WTC11 (cell line): Measurements from ENCODE around the gene KIF27. TPM values are rescaled to one million over a fixed set of nuclear protein-coding genes. Genes with fewer than 3 reads are reported as not detected.

Experiments
- ATAC-seq: fragments of 200-7000 bp; cut with Tn5 transposase; 2 replicates; pipeline ENCODE4 v1.10.0; 2021; ENCODE audit warnings: mild to moderate bottlenecking, moderate library complexity
- CTCF ChIA-PET: fragments of 300-600 bp; sonication (Branson Sonifier 250); formaldehyde crosslinking; loops from one replicate; lab custom pipeline; 2021; ENCODE audit warnings: antibody characterized with exemption; lab: Charles Lee
- POLR2A ChIA-PET: fragments of 350-600 bp; sonication (Branson Sonifier 250); formaldehyde crosslinking; loops from one replicate; lab custom pipeline; 2021; ENCODE audit warnings: antibody characterized with exemption; lab: Charles Lee
- DNase-seq: peaks from one replicate; pipeline ENCODE4 v3.0.0; 2021; ENCODE audit warnings: low spot score
- H3K27ac Mint-ChIP-seq: 2 replicates; pipeline ENCODE4 v1.8.0; 2021; ENCODE audit warnings: mixed read lengths
- H3K27me3 Mint-ChIP-seq: 2 replicates; pipeline ENCODE4 v1.8.0; 2021; ENCODE audit warnings: low read depth, mild to moderate bottlenecking, moderate library complexity, mixed read lengths
- H3K36me3 Mint-ChIP-seq: 2 replicates; pipeline ENCODE4 v1.8.0; 2021; ENCODE audit warnings: mixed read lengths
- H3K4me1 Mint-ChIP-seq: 2 replicates; pipeline ENCODE4 v1.8.0; 2022; ENCODE audit warnings: mixed read lengths
- H3K4me3 Mint-ChIP-seq: 2 replicates; pipeline ENCODE4 v1.8.0; 2021; ENCODE audit warnings: mild to moderate bottlenecking, moderate library complexity, mixed read lengths
- H3K9me3 Mint-ChIP-seq: 2 replicates; pipeline ENCODE4 v1.8.0; 2021; ENCODE audit warnings: mixed read lengths
- ATF6 ChIP-seq: sonication (generic); formaldehyde crosslinking; IDR thresholded peaks from 2 replicates; pipeline ENCODE4 v1.8.1; 2023; ENCODE audit warnings: mild to moderate bottlenecking, missing genetic modification reagents
- CDX4 ChIP-seq: fragments of 250-450 bp; sonication (Bioruptor Pico); IDR thresholded peaks from 2 replicates; pipeline ENCODE4 v1.9.0; 2021; ENCODE audit warnings: moderate library complexity, mild to moderate bottlenecking, inconsistent platforms, borderline replicate concordance
- FOXJ3 ChIP-seq: sonication (generic); formaldehyde crosslinking; IDR thresholded peaks from 2 replicates; pipeline ENCODE4 v1.9.0; 2021; ENCODE audit warnings: missing genetic modification reagents, mild to moderate bottlenecking, borderline replicate concordance
- FOXK1 ChIP-seq: sonication (generic); formaldehyde crosslinking; IDR thresholded peaks from 2 replicates; pipeline ENCODE4 v1.8.0; 2022; ENCODE audit warnings: mild to moderate bottlenecking, moderate library complexity, missing genetic modification reagents
- FOXP1 ChIP-seq: sonication (generic); formaldehyde crosslinking; IDR thresholded peaks from 2 replicates; pipeline ENCODE4 v1.8.0; 2022; ENCODE audit warnings: missing genetic modification reagents, mild to moderate bottlenecking, moderate library complexity, borderline replicate concordance
- FOXP4 ChIP-seq: sonication (generic); formaldehyde crosslinking; IDR thresholded peaks from 2 replicates; pipeline ENCODE4 v1.8.0; 2022; ENCODE audit warnings: mild to moderate bottlenecking, missing genetic modification reagents
- MLX ChIP-seq: sonication (generic); formaldehyde crosslinking; IDR thresholded peaks from 2 replicates; pipeline ENCODE4 v1.8.1; 2023; ENCODE audit warnings: mild to moderate bottlenecking, missing genetic modification reagents, moderate library complexity
- NR1H2 ChIP-seq: sonication (generic); formaldehyde crosslinking; IDR thresholded peaks from 2 replicates; pipeline ENCODE4 v1.9.0; 2021; ENCODE audit warnings: mild to moderate bottlenecking, moderate library complexity, missing genetic modification reagents
- NR2C2 ChIP-seq: sonication (generic); formaldehyde crosslinking; IDR thresholded peaks from 2 replicates; pipeline ENCODE4 v1.8.0; 2022; ENCODE audit warnings: mild to moderate bottlenecking, missing genetic modification reagents
- NR3C1 ChIP-seq: sonication (generic); formaldehyde crosslinking; conservative IDR thresholded peaks from 2 replicates; pipeline ENCODE4 v1.8.1; 2023; ENCODE audit warnings: low read depth, mild to moderate bottlenecking, missing genetic modification reagents
- PRDM15 ChIP-seq: sonication (generic); formaldehyde crosslinking; IDR thresholded peaks from 2 replicates; pipeline ENCODE4 v1.8.0; 2022; ENCODE audit warnings: missing genetic modification reagents
- PREB ChIP-seq: sonication (generic); formaldehyde crosslinking; IDR thresholded peaks from 2 replicates; pipeline ENCODE4 v1.8.1; 2022; ENCODE audit warnings: mild to moderate bottlenecking, missing genetic modification reagents, moderate library complexity, borderline replicate concordance
- STAT6 ChIP-seq: sonication (generic); formaldehyde crosslinking; conservative IDR thresholded peaks from 2 replicates; pipeline ENCODE4 v1.8.1; 2023; ENCODE audit warnings: mild to moderate bottlenecking, low read depth, missing genetic modification reagents, moderate library complexity
- USF2 ChIP-seq: sonication (generic); formaldehyde crosslinking; IDR thresholded peaks from 2 replicates; pipeline ENCODE4 v1.8.1; 2023; ENCODE audit warnings: mild to moderate bottlenecking, missing genetic modification reagents, moderate library complexity
- total RNA-seq: library from RNA; stranded (reverse); gene quantifications from 3 replicates; pipeline ENCODE4 v1.2.3, GENCODE V29; 2021

The KIF27 gene
- total RNA-seq, 1 experiment from 2014 or later, result 3.9 TPM

- H3K27ac Mint-ChIP-seq, result no peak overlapping the region
- peaks cover 9% of the 10 kb centered on the region; the same call in 1 of the 2 replicates for H3K36me3 Mint-ChIP-seq
- no peak overlapping the region for H3K4me3 Mint-ChIP-seq
- H3K4me1 Mint-ChIP-seq, result no peaks in the 10 kb centered on the region
- ATAC-seq (no peak), DNase-seq (no peak)
- CTCF ChIA-PET, result no interaction called here
- no peaks in the 10 kb centered on the region for H3K27me3 Mint-ChIP-seq
- no peaks in the 10 kb centered on the region for H3K9me3 Mint-ChIP-seq
- POLR2A ChIA-PET, result no interaction called here
- TF ChIP-seq NR2C2 (CRISPR knock-in tag) (no peak), NR1H2 (CRISPR knock-in tag) (no peak), FOXP1 (CRISPR knock-in tag) (no peak), PRDM15 (CRISPR knock-in tag) (no peak), NR3C1 (no peak), STAT6 (no peak), MLX (no peak), CDX4 (CRISPR knock-in tag) (no peak), PREB (no peak), FOXP4 (no peak), FOXJ3 (CRISPR knock-in tag) (no peak), FOXK1 (CRISPR knock-in tag) (no peak), USF2 (CRISPR knock-in tag) (no peak), ATF6 (no peak)
These were observed 127.2 kb downstream of the KIF27 start for GRCh38 chr9:83794051-83794450.
